GM19452 (cell line): ENCODE results near the gene TYW1.
"Not testable (repeated sequence)": the region's sequence is repeated elsewhere in the genome, so short reads cannot be mapped to it uniquely, and the experiment has no call there.

ENCODE experiments used
- ATAC-seq: cut with Tn5 transposase; IDR thresholded peaks from one replicate; pipeline ENCODE4 v1.9.1; 2021; ENCODE audit not compliant: unreplicated experiment

TYW1 gene

DNA sequence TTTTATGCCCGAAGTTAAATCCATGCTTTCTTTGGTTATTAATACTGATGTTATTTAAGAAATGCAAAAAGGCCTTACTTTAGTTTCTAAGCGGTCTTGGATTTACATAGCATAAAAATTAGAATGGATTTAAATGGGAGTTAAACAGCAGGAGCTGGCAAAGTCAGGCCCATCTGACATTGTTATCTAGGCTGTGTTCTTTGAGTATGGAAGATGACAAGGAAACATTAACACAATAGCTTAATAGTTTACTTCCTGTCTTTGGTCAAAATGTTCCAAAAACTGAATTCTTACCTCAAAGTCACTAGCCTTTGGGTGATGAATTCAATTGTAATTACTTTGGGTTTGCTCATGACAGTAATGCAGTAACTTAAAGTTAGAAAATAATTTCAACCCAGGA, 123.9 kb downstream of the TYW1 start:
- ATAC-seq, result not testable (repeated sequence)

DNA sequence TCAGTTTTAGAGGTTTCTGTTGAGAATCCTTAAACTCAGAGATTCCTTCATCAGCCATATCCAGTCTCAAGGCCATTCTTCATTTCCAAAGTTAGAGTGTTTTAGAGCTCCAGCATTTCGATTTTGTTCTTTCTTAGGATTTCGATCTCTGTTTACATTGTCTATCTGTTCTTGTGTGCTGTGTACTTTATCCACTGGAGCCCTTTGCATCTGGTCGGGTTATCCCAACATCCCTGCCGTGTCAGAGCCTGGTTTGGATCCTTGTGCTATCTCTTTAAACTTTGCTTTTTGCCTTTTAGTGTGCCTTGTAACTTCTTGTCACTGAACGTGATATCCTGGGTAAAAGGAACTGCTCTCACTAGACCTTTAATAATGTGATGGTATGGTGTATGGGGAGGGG, 131.6 kb downstream of the TYW1 start:
- ATAC-seq, result not testable (repeated sequence)

DNA sequence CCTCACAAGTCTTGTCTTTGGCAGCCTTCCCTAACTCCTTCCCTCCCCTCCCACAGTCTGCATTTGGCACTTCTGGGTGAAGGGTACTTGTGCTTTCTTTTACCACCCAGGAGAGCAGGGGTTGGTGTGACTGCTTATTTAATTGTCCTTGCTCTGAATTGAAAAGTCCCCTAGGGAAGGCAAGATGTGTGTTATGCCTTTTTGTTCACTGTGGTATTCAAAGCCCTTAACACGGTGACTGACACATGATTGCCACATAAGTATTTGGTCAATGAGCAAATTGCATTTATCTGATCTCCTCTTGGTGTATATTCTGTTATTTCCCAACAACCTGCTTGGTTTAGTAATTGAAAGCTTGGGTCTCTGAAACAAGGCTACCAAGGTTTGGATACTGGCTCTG, 134.1 kb downstream of the TYW1 start:
- ATAC-seq, result not testable (repeated sequence)

DNA sequence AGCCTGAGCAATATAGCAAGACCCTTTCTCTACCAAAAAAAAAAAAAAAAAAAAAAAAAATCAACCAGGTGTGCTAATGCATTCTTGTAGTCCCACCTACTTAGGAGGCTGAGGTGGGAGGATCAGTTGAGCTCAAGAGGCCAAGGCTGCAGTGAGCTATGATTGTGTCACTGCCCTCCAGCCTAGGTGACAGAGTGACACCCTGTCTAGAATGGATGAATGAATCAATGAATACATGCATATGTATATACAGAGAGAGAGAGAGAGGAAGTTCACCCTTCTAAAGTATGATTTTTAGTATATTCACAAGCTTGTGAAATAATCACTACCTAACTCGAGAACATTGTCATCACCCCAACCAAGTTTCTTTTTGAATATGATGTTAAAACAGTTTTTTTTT, 138.3 kb downstream of the TYW1 start:
- not testable (repeated sequence) for ATAC-seq

DNA sequence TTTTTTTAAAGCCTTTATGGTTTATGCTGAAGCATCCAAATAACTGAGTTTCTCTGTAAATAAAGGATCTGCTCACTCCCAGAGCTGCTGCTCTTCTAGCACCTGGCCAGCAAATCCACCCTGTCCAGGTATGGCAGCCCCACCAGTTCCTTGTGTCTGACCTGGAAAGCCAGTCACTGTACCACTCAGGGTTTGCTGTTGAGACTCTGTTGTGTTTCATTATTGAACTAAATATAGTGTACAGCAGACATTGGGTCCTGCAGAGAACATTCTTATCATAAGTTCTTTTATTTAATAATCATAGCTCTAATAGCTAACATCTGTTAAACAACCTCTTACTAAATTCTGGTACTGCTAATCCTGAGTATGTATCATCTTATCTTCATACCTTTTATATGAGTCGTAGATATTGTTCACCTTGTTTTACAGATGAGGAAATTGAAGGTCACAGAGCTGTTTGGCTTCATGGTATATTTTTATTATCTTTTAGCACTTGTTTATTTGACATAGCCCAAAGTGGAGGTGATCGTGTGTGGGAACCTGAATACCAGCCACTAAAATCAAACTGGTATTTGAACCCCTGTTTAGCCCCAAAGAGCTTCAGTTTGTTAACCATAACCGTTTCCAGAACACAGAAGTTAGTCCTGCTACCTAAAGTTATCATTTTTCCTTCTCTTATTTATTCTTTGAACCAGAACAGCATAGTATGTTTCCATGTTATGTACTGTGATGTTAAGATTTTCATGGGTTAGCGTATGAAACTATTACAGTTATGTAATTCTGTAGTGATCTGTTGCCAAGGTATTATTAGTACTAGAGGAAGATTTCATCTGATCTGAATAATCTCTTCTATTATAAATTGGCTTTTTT, 139.2 kb downstream of the TYW1 start:
- not testable (repeated sequence) for ATAC-seq

DNA sequence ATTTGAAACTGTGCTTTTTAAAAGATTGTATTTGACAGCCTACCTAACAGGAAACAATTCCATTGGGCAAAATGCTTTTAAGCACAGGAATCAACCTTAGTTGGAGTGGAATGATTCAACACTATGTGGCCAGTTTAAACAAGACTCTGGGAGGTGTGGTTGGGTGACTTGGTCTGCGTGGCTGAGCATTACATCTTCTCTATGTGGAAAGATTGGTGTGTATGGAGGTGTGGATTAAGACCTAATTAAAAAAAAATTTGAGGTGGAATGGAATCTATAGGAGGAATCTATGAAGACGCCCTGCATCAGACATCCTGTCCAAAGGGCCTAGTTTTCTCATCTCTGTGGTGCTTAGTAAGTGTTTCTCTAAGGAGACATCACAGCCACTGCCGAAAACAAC, 140.9 kb downstream of the TYW1 start:
- ATAC-seq, result not testable (repeated sequence)

DNA sequence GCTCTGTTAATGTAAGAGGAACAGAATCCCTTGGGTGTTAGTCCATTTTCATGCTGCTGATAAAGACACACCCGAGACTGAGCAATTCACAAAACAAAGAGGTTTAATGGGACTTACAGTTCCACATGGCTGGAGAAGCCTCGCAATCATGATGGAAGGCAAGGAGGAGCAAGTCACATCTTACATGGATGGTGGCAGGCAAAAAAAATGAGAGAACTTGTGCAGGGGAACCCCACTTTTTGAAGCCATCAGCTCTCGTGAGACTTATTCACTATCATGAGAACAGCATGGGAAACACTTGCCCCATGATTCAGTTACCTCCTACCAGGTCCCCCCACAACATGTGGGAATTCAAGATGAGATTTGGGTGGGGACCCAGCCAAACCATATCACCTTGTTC, 143.2 kb downstream of the TYW1 start:
- not testable (repeated sequence) for ATAC-seq

DNA sequence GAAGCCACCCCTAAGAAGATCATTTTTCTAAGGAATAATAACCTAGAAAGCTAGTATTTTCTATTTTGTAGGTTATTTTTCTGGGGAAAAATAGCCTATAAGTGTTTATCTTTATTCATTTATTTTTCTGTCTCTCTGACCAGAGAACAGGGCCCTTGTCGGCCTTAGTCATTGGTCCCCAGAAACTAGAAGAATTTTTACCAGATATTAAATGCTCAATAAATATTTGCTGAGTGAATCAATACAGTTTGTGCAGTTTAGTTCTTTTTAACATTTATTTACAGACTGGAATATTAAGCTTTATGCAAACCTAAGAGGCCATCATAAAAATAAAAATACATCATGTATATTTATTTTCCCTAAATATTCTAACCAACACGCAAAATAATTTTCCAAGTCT, 144.4 kb downstream of the TYW1 start:
- not testable (repeated sequence) for ATAC-seq

DNA sequence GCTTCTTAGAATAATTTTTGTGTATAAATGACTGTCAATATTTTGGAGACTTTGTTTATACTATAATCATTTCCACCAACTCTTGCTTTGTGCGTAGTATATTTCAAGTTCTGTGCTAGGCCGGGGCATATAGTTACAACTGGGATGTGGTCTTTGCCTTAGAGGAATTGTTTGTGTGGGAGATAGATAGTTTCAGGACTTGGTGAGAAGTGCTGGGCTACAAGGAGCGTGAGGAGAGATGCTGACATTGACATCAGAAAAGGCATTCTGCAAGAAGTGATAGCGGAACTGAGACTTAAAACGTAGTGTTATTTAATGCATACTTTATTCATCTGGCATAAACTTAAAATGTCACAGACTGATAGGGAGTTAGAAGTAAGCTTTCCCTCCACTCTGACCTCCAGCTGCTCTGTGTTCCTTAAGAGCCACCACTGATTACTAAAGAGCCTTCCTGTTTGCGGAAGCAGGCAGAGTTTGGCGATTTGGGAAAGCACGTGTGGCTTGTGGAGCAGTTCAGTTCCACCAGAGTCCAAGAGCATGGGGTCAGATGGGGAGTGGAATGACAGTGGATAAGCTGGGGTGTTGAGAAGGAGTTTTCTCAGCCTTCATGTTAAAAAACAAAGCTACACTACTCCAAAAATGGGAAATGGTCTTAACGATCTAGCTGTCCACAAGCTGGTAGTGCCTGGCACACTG, 146.6 kb downstream of the TYW1 start:
- not testable (repeated sequence) for ATAC-seq

DNA sequence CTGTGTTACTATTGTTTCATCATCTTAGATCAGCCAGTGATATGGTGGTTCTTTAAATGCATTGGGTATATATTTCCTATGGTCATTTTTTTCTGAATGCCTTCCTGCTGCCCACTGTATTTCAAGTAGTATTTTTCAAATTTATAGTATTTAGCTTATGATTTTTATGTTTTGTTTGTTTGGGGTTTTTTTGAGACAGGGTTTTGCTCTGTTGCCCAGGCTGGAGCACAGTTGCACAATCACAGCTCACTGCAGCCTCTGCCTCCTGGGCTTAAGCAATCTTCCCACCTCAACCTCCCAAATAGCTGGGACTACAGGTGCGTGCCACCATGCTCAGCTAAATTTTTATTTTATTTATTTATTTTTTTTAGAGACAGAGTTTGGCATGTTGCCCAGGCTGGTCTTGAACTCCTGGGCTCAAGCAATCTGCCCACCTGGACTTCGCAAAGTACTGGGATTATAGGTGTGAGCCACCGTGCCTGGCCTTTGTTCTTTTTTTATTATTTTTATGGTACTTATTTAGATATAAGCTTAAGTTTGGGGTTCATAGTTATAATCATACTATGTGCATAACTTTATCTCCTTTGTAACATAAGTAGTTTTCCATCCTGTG, 149.1 kb downstream of the TYW1 start:
- not testable (repeated sequence) for ATAC-seq

DNA sequence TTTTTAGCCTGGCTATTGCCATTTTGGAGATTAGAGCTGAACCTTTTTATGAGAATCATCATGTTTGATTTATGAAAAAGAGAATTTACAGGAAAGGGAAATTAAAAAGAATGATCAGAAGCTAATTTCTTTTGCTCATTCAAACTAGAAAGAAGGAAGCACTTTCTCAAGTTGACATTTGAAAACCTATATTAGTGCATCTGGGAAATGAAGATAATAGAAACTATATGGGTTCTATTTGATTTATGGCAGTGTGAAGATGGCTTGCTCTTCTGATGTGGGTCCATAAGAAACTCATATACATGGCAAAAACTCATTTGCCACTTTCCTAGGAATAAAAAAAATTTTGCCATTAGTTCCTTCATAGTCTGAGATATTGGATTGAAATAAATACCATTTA, 152.5 kb downstream of the TYW1 start:
- not testable (repeated sequence) for ATAC-seq

- not testable (repeated sequence) for ATAC-seq
Measured at GRCh38 chr7:67154374-67154773, 157.7 kb downstream of the TYW1 start.

DNA sequence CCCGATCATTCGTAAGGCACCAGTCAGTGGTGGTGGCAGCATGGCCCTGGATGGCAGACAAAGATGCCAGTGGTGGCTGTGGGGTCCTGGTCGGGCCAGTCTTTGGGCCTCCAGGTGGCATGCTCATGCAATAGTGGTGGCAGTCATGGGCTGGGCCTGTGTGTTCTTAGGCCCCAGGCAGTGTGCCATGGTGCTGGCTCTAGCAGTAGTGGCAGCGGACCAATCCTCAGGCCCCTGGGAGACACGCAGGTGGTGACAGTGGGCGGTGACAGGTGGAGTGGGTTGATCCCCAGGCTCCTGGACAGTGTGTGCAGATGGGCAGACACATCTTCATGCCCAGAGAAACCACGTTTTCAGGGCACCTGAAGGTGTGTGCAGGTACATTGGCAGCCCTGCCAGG, 159.4 kb downstream of the TYW1 start:
- not testable (repeated sequence) for ATAC-seq

GRCh38 chr7:67163285-67163684, 166.7 kb downstream of the TYW1 start:
- ATAC-seq, result peak; percentile 98

DNA sequence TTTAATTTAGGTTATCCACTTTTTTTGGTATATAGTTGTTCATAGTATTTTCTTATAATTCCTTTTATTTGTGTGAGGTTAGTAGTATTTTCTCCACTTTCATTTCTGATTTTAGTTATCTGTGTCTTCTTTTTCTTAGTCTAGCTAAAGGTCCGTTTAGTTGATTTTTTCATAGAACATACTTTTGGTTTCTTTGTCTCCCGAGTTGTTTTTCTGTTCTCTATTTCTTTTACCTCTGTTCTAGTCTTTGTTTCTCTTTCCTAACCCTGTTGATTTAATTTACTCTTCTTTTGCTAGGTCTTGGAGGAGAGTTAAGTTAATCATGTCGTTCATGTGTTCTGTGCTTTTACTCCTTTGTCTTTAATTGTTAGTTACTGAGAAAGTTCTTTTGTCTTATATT, 174.5 kb downstream of the TYW1 start:
- ATAC-seq, result peak; percentile 67

- ATAC-seq, result not testable (repeated sequence)
Measured at GRCh38 chr7:67176730-67177129, 180.1 kb downstream of the TYW1 start.

DNA sequence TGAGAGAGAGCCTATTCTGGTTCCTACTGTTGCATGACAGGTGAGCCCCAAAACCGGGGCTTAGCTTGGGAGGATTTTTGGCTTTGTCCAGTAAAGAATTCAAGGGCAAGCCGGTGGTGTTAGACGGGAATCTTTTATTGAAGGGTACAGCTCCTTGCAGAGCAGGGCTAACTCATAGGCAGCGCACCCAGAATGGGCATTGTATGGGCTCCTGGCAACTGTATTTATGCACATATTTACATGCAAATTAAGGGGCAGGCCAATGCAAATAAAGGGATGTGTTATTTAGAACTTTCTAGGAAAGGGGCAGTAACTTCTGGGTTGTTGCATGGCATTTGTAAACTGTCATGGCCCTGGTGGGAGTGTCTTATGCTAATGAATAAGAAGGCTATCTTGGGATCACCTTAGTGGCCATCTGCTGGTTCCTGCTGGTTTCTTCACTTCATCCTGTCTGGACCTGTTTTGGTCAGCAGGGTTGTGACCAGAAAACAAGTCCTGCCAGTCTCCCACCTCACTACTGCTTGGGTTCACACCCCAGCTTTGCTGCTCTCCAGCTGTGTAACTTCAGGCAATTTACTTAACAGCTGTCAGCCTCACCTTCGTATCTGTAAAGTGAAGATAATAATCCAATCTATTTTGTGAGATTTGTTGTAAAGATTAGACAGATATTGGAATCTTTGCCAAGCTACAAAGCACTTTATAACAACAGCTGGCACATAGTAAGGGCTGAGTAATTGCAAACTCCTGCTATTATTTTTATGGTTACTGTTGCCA, 182.5 kb downstream of the TYW1 start:
- not testable (repeated sequence) for ATAC-seq

DNA sequence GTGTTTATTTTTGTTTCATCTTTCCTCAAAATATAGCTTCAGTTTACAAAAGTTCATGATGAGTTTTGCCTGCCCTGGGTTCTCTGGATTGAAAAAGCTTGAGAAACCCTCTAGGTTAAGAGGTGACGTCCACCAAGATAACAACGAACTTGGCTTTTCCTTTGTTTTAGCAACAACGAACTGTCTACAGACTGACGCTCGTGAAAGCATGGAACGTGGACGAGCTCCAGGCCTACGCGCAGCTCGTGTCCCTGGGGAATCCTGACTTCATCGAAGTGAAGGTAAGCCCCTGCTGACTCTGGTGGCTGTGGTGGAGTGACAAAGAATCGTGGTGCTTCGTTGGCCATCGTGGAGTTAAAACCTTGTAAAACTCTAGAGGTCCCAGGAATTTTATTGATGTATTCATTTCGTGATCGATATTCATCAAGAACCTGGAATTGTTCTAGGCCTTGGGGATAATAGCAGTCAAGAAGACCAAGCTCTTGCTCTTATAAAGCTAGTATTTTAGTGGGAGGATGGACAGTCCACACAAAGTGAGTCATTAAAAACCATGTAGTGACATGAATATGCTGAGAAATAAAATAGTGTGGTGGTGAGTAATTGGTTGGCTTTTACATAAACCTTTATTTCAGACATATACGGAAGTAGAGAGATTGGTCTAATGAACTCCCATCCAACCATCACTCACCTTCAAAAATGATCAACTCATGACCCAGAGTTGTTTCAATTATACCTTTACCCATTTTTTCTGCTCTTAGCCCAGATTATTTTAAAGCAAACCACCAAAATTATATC, 186.5 kb downstream of the TYW1 start:
- ATAC-seq, result not testable (repeated sequence)

GRCh38 chr7:67184912-67185659, 188.5 kb downstream of the TYW1 start:
- ATAC-seq, result not testable (repeated sequence)
